Testis (tissue), 3 donors: Measurements from ENCODE around the gene TICAM2. TPM values are rescaled to one million over a fixed set of nuclear protein-coding genes. Genes with fewer than 3 reads are reported as not detected.
A peak's percentile ranks its signal among the peaks of the same experiment; 100 is the strongest.

Source experiments
- DNase-seq: peaks from one replicate; pipeline ENCODE4 v3.0.0-alpha.2; 2019
- H3K27ac ChIP-seq, 2 donors: fragments of 200-600 bp; sonication (generic); one replicate each; pipeline ENCODE4 v1.5.1; 2019
- H3K27me3 ChIP-seq: fragments of 200-600 bp; sonication (generic); one replicate; pipeline ENCODE4 v1.5.1; 2019
- H3K36me3 ChIP-seq: fragments of 200-600 bp; sonication (generic); one replicate; pipeline ENCODE4 v1.5.1; 2017; ENCODE audit warnings: low read depth; ENCODE audit errors: missing control alignments
- H3K4me1 ChIP-seq: fragments of 200-600 bp; sonication (generic); one replicate; pipeline ENCODE4 v1.5.1; 2019
- H3K4me3 ChIP-seq, 2 donors: fragments of 200-600 bp; sonication (generic); one replicate each; pipeline ENCODE4 v1.5.1; 2017 to 2019
- H3K9me3 ChIP-seq: fragments of 200-600 bp; sonication (generic); one replicate; pipeline ENCODE4 v1.5.1; 2017
- POLR2A ChIP-seq: fragments of 450-650 bp; IDR thresholded peaks from one replicate; pipeline ENCODE4 v1.6.1; 2017; ENCODE audit warnings: antibody characterized with exemption, mild to moderate bottlenecking, moderate library complexity
- WGBS, 2 donors: methylation state at CpG; one replicate each; pipeline ENCODE4 v1.1.5; 2018; 5-methylcytosine and 5-hydroxymethylcytosine counted together
- intact Hi-C: fragments of 100-400 bp; cut with DNase I; formaldehyde crosslinking; loops from one replicate; pipeline ENCODE4 v1.15.1; 2023; ENCODE audit warnings: low total_unique reads
- polyA plus RNA-seq: library from polyadenylated mRNA; stranded (reverse); fragments of 350-450 nt; fragmentation: Illumina TruSeq; extraction: RNeasy Lipid Tissue Mini Kit (QIAGEN cat#74804); gene quantifications from one replicate; pipeline ENCODE4 v1.2.3, GENCODE V29; 2014; ENCODE audit warnings: low read depth, low replicate concordance; ENCODE audit not compliant: insufficient read depth
- total RNA-seq, 2 donors: library from RNA; depleted of rRNA; stranded (reverse); fragments of >200 nt; gene quantifications; one replicate each; pipeline ENCODE4 v1.2.3, GENCODE V29; 2016
- TF ChIP-seq, protein P1 (sequence below), 3 experiments: fragments of 450-650 bp in 2 of 3; fragments of 200-600 bp in 1 of 3; sonication (generic) in 1 of 3; IDR thresholded peaks; one replicate each; pipeline ENCODE4 v1.5.1; 2016 to 2019; ENCODE audit warnings: antibody characterized with exemption in 3 of 3, mild to moderate bottlenecking in 2 of 3, moderate library complexity in 1 of 3

TICAM2 gene
- total and polyA plus RNA-seq, 3 donors from 2014 or later, result 0.68 to 1.1 TPM; not detected in 1

- Histone ChIP-seq H3K27ac (peak overlapping the region; percentile 99), H3K4me3 (peak overlapping the region; percentile 94 to 98), H3K9me3 (no peaks in the 10 kb centered on the region), H3K27me3 (no peaks in the 10 kb centered on the region), H3K4me1 (peaks cover 20% of the 10 kb centered on the region), H3K36me3 (no peaks in the 10 kb centered on the region)
- DNase-seq, result no peak
- WGBS, 2 donors, result 55 to 82% methylated on average over 9 of the region's 9 CpGs
- TF ChIP-seq, protein P1, sequence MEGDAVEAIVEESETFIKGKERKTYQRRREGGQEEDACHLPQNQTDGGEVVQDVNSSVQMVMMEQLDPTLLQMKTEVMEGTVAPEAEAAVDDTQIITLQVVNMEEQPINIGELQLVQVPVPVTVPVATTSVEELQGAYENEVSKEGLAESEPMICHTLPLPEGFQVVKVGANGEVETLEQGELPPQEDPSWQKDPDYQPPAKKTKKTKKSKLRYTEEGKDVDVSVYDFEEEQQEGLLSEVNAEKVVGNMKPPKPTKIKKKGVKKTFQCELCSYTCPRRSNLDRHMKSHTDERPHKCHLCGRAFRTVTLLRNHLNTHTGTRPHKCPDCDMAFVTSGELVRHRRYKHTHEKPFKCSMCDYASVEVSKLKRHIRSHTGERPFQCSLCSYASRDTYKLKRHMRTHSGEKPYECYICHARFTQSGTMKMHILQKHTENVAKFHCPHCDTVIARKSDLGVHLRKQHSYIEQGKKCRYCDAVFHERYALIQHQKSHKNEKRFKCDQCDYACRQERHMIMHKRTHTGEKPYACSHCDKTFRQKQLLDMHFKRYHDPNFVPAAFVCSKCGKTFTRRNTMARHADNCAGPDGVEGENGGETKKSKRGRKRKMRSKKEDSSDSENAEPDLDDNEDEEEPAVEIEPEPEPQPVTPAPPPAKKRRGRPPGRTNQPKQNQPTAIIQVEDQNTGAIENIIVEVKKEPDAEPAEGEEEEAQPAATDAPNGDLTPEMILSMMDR (IDR thresholded peaks at IDR 0.05), result no peak
- no peak for TF ChIP-seq POLR2A
- intact Hi-C loops, result no loop called here
Measured at GRCh38 chr5:115545351-115545882, 56.9 kb downstream of the TICAM2 start.

- DNase-seq, result peak; percentile 98
- Histone ChIP-seq H3K36me3 (no peaks in the 10 kb centered on the region), H3K27me3 (no peaks in the 10 kb centered on the region), H3K4me3 (peak within 1 kb of the TSS; percentile 94 to 98), H3K9me3 (no peaks in the 10 kb centered on the region), H3K4me1 (peaks cover 26% of the 10 kb centered on the region), H3K27ac (peak within 1 kb of the TSS; percentile 99)
- 1 to 2% methylated on average over 24 to 56 of the region's 82 CpGs for WGBS, 2 donors
- TF ChIP-seq, protein P1 (IDR thresholded peaks at IDR 0.05), result no peak
- peak; percentile 99 for TF ChIP-seq POLR2A
- intact Hi-C loops, result no loop called here
Measured at GRCh38 chr5:115544436-115545350, 57.6 kb downstream of the TICAM2 start, which contains the start of gene FEM1C. TSS of gene FEM1C (minus strand) at chr5:115544775. CDS start at chr5:115543493, 1,282 bp downstream.

DNA sequence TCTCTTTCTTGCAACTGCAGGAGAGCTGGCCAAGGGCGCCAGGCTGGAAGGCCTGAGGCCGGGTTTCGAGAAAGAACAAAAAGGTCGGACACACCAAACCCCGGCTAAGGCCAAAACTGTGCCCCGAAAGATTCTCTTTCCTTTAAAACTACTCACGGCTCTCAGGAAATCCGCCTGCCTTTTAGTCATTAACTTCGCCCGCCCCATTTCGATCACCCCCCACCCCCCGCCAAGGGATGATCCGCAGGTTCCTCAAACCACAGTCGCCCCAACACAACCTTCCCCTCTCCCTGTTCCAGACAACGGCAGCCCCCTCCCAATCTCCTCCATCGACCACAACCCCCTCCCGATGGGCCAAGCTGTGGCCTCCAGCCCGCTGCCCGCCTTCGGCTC, 58.2 kb downstream of the TICAM2 start:
- H3K27me3 ChIP-seq, result no peaks in the 10 kb centered on the region
- WGBS, 2 donors, result 0 to 2% methylated on average over 18 to 20 of the region's 20 CpGs
- peak overlapping the region; percentile 99 for H3K27ac ChIP-seq
- peaks cover 29% of the 10 kb centered on the region for H3K4me1 ChIP-seq
- H3K36me3 ChIP-seq, result no peaks in the 10 kb centered on the region
- TF ChIP-seq, protein P1 (IDR thresholded peaks at IDR 0.05), result no peak
- TF ChIP-seq POLR2A, result no peak
- intact Hi-C loops, result no loop called here
- H3K4me3 ChIP-seq, result peak overlapping the region; percentile 94 to 98
- no peaks in the 10 kb centered on the region for H3K9me3 ChIP-seq
- peak; percentile 54 for DNase-seq

DNA sequence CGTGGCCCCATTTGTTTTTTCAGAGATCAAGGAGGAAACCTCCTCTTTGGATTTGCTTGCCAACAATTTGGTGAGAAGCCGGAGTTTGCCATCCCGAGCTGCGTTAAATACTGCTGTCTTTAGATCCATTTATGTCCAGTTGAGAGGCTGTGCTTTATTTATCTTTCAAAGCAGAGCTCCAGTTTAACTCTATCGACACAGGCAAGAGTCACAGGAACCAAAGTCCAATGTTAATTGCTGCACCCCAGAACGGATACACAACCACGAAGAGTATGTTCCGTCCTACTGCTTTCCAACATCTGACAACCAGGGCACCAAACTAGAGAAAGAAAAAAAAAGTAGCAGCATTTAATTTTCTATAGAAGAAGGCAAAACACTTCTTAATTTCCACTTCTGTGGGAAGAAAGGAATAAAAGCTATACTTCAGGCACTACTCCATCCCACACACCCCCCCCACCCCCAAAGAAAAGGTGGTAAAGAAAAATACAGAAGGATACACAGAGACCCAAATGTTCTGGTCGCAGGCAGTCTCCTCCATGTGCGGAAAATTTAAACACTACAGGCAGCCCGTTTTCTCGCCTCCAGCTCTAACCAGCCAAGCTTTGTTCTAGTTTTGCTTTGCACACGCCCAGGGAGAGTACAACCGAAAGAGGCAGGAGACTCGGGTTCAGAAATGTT, 58.8 kb downstream of the TICAM2 start:
- TF ChIP-seq POLR2A, result no peak
- TF ChIP-seq, protein P1 (IDR thresholded peaks at IDR 0.05), result no peak
- WGBS, 2 donors, result 1 to 4% methylated on average over 15 of the region's 15 CpGs
- peak overlapping the region; percentile 94 to 98 for H3K4me3 ChIP-seq
- H3K27ac ChIP-seq, result peak overlapping the region; percentile 99
- intact Hi-C loops, result no loop called here
- H3K27me3 ChIP-seq, result no peaks in the 10 kb centered on the region
- peaks cover 29% of the 10 kb centered on the region for H3K4me1 ChIP-seq
- H3K36me3 ChIP-seq, result no peaks in the 10 kb centered on the region
- no peak for DNase-seq
- no peaks in the 10 kb centered on the region for H3K9me3 ChIP-seq
